OCI-LY1 (cell line): ENCODE data around the gene NPW.

Source experiments
- CTCF ChIP-seq: fragments of 200-600 bp; sonication (generic), shearing (Covaris generic); IDR thresholded peaks from 2 replicates; pipeline ENCODE4 v1.5.1; 2017; ENCODE audit warnings: mild to moderate bottlenecking, antibody characterized with exemption, low read length, moderate library complexity, mixed read lengths
- EZH2 ChIP-seq: fragments of 200-600 bp; sonication (generic), shearing (Covaris generic); IDR thresholded peaks from 2 replicates; pipeline ENCODE4 v1.8.0; 2017; ENCODE audit warnings: borderline replicate concordance, mixed run types, mild to moderate bottlenecking, antibody characterized with exemption, low read length, moderate library complexity, mixed read lengths

- TF ChIP-seq CTCF (no peak), EZH2 (no peak)
Observed at GRCh38 chr16:1972490-1972877, 47.1 kb upstream of the NPW start.
